Central memory CD8-positive, alpha-beta T cell (primary cell): Measurements from ENCODE around the gene SS18.

Experiments used
- ATAC-seq: fragments of 150-1000 bp; cut with Tn5 transposase; replicated peaks from 2 replicates; pipeline ENCODE4 v1.10.0; 2022; ENCODE audit warnings: mild to moderate bottlenecking, moderate FRiP score, moderate number of reproducible peaks; ENCODE audit not compliant: poor library complexity, severe bottlenecking; ENCODE audit errors: extremely low read depth
- DNase-seq, 2 donors: peaks; one replicate each; pipeline ENCODE4 v3.0.0; 2021; ENCODE audit warnings: low spot score in 2 of 2
- H3K27ac Mint-ChIP-seq: one replicate; pipeline ENCODE4 v1.8.0; 2022; ENCODE audit warnings: low read depth, mild to moderate bottlenecking, moderate library complexity, mixed read lengths
- H3K27me3 Mint-ChIP-seq: one replicate; pipeline ENCODE4 v1.8.0; 2022; ENCODE audit warnings: mixed read lengths
- H3K36me3 Mint-ChIP-seq: one replicate; pipeline ENCODE4 v1.8.0; 2022; ENCODE audit warnings: mild to moderate bottlenecking, moderate library complexity, mixed read lengths; ENCODE audit not compliant: insufficient read depth
- H3K4me1 Mint-ChIP-seq: one replicate; pipeline ENCODE4 v1.8.0; 2022; ENCODE audit warnings: mixed read lengths
- H3K4me3 Mint-ChIP-seq: one replicate; pipeline ENCODE4 v1.8.0; 2022; ENCODE audit warnings: mild to moderate bottlenecking, moderate library complexity, mixed read lengths
- H3K9me3 Mint-ChIP-seq: one replicate; pipeline ENCODE4 v1.8.0; 2022; ENCODE audit warnings: mixed read lengths

Gene SS18

DNA sequence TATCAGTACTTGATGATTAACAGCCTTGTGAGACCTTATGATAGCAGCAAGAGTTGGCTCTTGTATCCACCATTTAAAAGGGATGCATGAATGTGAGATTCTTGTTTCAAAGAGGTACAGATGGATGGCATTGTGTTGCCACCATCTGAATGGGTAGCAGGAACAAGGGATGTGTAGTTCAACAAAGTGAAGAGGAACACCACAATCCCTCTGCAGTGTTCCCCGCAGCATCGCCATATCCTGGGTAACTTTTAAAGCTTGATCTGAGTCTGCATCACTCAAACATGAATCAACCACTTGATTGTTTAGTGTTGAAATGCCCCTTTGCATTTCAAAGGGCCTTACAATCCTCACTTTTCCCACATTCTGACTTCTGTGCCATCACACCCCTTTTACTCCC is 106.7 kb downstream of the SS18 start:
- Mint-ChIP-seq H3K4me1 (no peaks in the 10 kb centered on the region), H3K36me3 (no peaks in the 10 kb centered on the region), H3K27me3 (peaks cover 24% of the 10 kb centered on the region), H3K4me3 (no peak overlapping the region), H3K9me3 (no peaks in the 10 kb centered on the region), H3K27ac (no peak overlapping the region)
- ATAC-seq (no peak), DNase-seq (no peak)

DNA sequence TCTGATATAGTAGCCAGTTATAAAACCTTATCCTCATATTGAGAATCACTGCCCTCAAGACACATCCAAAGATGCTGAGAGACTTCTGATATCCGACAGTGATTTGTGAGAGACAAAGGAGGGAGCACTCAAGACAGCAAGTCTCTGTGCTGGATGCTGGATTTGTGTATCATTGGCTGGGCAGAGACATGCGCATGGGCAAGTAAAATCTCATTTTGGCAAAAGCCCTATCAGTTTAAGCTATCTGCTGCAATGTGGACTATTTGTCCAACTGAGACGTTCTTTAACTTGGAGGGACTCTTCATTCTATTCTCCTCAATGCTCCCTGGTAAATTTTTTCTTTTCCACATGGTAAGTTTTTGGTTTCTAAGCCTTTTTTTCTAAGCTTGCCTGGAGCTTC is 107.5 kb downstream of the SS18 start:
- H3K27ac Mint-ChIP-seq, result no peak overlapping the region
- peaks cover 24% of the 10 kb centered on the region for H3K27me3 Mint-ChIP-seq
- H3K36me3 Mint-ChIP-seq, result no peaks in the 10 kb centered on the region
- H3K4me3 Mint-ChIP-seq, result no peak overlapping the region
- H3K4me1 Mint-ChIP-seq, result no peaks in the 10 kb centered on the region
- H3K9me3 Mint-ChIP-seq, result no peaks in the 10 kb centered on the region
- ATAC-seq (no peak), DNase-seq (no peak)

DNA sequence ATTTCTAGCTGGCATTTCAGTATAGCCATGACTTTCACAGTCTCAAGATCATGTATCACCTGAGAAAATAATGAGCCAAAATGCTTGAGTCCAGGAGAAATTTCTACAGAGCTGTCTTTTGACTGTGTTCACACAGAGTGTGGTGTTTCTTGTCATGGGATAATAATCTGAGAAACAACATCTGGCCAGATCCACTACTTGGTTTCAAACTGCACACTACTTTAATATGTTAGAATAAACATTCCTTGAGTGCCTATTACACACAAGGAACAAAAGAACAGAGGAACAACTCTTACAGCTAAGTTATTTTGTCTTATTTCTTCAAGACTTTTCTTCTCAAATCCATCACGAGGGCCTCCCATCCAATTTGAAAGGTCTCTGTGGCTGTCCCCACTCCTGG is 108.3 kb downstream of the SS18 start:
- ATAC-seq (no peak), DNase-seq (no peak)
- peaks cover 24% of the 10 kb centered on the region for H3K27me3 Mint-ChIP-seq
- no peaks in the 10 kb centered on the region for H3K36me3 Mint-ChIP-seq
- no peaks in the 10 kb centered on the region for H3K4me1 Mint-ChIP-seq
- no peak overlapping the region for H3K27ac Mint-ChIP-seq
- no peak overlapping the region for H3K4me3 Mint-ChIP-seq
- H3K9me3 Mint-ChIP-seq, result no peaks in the 10 kb centered on the region

DNA sequence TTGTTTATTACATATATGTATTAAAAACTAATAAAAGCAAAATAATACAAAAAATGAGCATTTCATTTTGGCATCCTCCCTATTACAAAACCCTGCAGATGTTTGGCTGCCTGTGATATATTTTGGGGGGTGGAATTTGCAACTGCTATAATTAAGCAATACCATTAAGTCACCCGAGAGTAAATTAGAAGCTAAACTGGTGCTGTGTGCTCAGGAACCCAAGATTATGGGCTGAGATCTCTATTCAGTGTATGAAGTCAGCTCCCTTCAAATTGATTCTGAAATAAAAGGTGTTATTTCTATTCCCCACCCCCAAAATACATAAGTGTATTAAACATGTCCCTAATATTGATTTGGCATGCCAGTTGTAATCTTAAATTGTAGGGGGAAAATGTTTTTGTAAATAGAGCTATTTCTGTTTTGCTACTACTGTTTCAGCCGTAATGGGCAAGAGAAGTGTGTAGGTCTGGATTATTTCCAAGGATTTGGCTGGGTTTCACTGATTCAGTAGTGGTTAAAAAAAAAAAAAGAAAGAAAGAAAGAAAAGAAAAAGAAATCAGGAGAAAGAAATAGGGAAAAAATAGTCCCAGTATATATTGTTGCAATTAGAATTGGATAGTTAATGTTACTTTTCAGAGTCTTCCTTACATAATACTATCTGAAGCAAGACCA is 110.9 kb downstream of the SS18 start:
- H3K4me1 Mint-ChIP-seq, result no peaks in the 10 kb centered on the region
- DNase-seq (no peak), ATAC-seq (no peak)
- H3K36me3 Mint-ChIP-seq, result no peaks in the 10 kb centered on the region
- H3K27ac Mint-ChIP-seq, result no peak overlapping the region
- peaks cover 14% of the 10 kb centered on the region for H3K27me3 Mint-ChIP-seq
- no peaks in the 10 kb centered on the region for H3K9me3 Mint-ChIP-seq
- H3K4me3 Mint-ChIP-seq, result no peak overlapping the region

DNA sequence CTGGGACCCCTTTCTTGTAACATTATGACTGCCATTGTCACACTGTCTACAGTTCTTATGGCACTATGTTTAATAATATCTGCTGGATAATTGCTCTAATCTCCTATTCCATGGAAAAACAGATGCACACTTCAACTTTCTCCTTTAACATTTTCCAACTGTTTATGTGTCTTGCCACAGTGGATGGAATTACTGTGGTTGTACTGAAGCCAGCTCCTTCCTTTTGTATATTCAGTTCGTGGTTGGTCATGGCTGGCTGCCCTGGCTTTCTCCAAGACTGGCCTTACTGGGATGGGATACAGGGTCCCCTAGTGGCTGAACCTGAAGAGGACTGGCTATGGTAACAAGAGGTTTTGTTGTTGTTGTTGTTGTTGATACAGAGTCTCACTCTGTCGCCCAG is 113.9 kb downstream of the SS18 start:
- Mint-ChIP-seq H3K36me3 (no peaks in the 10 kb centered on the region), H3K27ac (no peak overlapping the region), H3K4me1 (no peaks in the 10 kb centered on the region), H3K27me3 (peaks cover 7% of the 10 kb centered on the region), H3K4me3 (no peak overlapping the region), H3K9me3 (no peaks in the 10 kb centered on the region)
- DNase-seq (no peak), ATAC-seq (no peak)

DNA sequence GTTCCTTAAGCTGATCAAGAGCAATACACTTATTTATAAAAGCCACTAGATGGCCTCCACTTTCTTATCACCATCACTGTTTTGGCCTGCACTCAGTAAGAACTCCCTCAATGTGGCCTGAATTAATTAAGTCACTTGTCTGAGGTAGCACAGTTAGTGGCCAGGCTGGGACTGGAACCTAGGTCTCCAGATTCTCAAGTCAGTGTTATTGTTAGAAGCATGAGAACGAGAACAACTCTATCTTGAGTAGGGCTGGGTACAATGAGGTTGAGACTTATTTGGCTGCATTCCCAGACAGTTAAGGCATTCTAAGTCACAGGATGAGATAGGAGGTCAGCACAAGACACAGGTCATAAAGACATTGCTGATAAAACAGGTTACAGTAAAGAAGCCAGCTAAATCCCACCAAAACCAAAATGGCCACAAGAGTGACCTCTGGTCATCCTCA is 115.8 kb downstream of the SS18 start:
- no peaks in the 10 kb centered on the region for H3K36me3 Mint-ChIP-seq
- H3K27ac Mint-ChIP-seq, result no peak overlapping the region
- H3K4me1 Mint-ChIP-seq, result no peaks in the 10 kb centered on the region
- no peak overlapping the region for H3K4me3 Mint-ChIP-seq
- H3K27me3 Mint-ChIP-seq, result peaks cover 9% of the 10 kb centered on the region
- DNase-seq (no peak), ATAC-seq (no peak)
- H3K9me3 Mint-ChIP-seq, result no peaks in the 10 kb centered on the region
